Left hindlimb (tissue), 1 donor: ENCODE results near the gene SLC27A3.
A peak's percentile ranks its signal among the peaks of the same experiment; 100 is the strongest.

Experiments used
- DNase-seq: peaks from one replicate; pipeline ENCODE4 v3.0.0-alpha.2; 2018

Gene SLC27A3

DNA sequence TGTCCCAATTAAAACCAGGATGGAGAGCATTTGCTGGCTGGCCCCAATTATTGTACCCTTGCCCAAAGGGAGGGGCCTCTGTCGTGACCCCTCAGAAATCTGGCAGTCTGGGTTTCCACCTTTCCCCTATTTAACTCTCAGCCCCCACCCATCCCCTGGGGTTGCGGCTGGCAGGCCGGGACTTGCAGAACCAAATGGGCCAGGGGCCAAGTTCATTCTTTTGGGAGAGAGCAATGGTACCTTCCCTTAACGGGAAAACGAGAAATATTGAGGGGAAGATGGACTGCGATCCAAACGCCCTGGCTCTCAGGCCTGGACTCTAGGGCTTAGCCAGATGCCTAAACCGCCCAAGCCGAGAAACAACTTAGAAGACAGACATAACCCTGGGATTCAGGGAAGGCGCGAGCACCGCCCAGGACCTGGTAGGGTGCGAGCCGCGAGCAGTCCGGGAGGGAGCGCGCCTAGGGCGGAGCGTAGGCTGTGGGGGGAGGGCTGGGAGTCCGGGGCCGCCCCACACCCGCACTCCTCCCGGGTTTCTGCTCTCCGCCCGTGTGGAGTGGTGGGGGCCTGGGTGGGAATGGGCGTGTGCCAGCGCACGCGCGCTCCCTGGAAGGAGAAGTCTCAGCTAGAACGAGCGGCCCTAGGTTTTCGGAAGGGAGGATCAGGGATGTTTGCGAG is at the start of gene SLC27A3:
Gene SLC27A3, plus strand, starts transcription at position 628 of the 678 bp plus-strand sequence. CDS start 91 bp downstream, outside the sequence.
- DNase-seq = peak; percentile 91

GRCh38 chr1:153727463-153728304 is 47.5 kb upstream of the SLC27A3 start, which contains the start of gene INTS3:
Gene INTS3, plus strand, starts transcription at chr1:153728050. Its CDS starts 585 bp downstream, at chr1:153728635.
- DNase-seq = peak; percentile 100

DNA sequence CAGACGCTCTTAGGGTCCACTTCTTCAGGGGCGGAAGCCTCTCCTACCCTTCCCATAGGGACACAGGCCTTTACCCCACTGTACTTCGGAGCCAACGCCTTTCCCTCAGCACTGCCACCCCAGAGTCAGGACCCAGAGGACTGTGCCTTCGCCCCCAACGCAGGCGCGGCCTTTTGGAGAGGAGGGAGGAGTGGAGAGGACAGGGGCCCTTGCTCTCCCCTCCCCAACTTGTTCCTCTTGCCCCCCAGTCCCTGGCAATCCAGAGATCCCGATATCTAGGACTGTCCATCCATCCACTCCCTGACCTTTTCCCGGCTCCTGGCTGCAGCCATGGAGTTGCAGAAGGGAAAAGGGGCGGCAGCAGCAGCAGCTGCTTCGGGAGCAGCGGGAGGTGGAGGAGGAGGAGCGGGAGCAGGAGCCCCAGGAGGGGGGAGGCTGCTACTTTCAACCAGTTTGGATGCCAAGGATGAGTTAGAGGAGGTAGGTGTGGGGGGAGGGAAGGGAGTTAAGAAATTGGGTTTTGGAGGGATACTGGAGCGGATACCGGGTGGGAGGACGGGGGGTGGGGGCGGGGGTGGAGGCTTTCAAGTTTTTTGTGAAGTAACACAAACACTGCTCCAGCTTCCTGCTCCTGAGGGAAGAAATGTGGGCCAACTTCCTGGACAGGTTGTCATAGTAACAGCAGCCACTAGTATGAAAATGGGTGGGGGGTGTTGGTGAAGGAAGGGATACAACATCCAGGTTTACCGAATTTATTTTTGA is 46.7 kb upstream of the SLC27A3 start:
- DNase-seq = peak; percentile 74

DNA sequence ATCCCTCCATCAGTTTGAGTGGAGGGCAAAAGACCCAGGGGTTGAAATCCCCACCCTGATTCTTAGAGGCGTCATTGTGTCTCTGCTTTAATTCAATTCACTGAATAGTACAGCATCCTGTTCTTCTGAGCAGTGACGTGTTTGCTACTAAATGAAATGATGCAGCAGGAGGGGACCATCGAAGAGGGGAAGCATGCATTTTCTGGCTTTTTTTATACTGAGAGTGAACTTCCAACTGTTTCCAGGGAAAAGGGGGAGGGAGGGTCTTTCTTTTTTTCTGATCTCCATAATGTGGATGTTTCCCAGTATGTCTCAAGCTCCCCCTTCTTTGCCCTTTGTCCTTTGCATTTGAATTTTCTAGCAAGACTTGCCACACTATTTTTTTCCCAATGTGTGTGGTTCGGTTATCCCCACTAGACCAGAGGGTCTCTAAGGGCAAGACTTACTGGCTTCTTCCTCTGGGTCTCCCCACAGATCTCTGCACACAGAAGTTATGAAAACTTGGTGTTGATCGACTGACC is 44.7 kb upstream of the SLC27A3 start:
- no peak for DNase-seq

DNA sequence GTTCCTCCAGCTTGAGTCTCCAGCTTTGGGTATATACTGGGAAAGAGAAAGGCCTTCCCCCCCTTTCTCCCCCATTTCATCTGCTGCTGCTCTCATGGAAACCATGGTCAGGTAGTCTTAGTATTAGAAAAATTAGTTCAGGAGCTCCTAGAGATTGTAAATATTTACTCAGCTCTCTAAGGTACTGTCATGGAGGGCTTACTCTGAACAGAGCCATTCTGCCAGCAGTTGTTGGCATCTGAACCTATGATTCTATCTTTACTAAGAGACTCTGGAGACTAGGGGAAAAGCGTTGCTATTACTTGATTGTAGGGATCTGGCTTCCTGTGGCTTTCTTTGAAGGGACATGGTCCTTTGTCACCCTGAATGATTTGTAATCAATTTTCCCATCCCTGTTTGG is 41.2 kb upstream of the SLC27A3 start:
- DNase-seq = no peak

DNA sequence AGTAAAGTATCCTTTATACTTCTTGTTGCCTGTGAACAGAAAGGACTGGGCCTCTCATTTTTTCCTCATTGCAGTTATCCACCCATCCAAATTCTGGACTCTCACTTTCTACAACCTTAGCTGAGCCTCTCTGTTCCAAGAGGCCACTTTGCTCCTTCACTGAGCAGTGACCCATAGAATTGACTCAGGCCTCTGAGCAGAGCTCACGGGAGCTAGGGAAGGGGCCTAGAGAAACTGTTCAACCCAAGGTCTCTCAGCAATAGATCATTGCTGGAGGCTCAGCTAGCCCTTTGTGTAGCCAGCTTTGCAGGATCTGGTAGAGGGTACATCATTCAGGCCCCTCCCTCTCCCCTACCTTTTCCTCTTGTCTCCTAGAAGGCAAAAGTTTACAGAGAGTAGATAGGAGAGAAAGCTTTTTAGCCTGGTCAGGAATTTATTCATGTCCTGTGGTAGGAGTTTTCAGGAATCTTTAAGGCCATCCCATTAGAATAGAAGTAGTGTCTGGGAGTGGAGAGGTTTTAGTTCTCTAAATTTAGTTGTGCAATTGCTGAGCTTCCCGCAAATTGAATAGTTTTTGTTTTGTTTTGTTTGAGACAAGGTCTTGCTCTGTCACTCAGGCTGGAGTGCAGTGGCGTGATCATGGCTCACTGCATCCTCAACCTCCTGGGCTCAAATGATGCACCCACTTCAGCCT is 40.7 kb upstream of the SLC27A3 start:
- no peak for DNase-seq

DNA sequence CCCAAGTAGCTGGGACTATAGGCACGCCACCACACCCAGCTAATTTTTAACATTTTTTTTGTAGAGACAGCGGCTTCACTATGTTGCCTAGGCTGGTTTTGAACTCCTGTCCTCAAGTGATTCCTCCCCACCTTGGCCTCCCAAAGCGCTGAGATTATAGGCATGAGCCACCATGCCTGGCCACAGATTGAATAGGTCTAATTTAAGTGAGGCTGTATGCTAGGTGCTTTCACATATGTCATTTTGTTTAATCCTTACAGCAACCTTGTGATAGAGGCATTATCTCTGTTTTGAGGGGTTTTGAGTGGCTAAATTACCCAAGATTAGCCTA is 40.2 kb upstream of the SLC27A3 start:
- no peak for DNase-seq

- DNase-seq = no peak
These were observed 33.2 kb upstream of the SLC27A3 start for GRCh38 chr1:153741986-153742385.

DNA sequence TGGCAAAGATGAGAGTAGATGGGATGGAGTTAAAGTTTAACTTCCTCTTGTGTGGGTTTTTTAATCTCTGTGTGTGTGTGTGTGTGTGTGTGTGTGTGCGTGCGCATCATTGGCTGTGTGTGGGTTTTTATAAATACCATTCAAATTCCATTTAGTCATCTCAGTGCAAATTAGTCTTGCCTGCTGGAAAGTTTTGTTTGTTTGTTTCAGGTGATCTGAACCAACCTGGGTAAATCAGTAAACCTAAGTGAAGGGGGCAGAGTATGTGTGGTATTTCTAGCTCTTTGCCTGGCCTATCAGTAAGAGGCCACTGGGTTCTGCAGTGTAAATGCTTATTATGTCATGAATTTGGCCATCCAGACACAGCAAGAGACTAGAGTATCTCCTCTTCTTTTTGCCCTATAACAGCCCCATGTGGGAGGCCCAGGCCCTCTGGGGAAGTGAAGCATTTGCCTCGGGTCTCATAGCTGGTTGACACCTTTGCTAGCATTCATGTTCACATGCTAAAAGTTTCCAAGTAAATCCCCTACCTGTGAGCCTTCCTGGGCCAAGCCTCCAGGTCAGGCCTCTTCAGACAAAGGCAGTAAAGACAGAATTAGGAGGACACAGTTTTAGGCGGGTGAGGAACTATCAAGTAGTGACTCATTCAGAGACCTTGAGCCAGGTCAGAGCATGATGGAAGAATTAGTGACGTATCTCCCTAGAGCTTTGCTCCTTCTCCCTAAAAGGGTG is 32.6 kb upstream of the SLC27A3 start:
- no peak for DNase-seq

DNA sequence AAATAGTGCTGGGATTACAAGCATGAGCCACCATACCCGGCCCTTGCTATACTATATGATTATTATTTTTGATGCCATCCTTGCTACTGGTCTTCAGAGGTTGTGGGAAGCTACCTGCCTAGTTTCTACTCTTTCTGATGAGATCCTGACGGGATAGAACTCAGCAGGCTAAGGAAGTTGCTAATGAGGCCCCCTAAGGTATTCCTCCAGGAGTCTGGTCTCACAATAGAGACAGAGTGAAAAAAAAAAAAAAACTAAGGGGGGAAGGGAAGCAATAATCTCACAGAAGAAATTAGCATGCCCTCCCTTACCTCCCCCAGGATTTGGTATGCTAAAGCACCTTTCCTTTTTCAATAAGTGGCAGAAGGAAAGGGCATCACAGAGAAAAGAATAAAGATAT is 29.8 kb upstream of the SLC27A3 start:
- DNase-seq = no peak

- no peak for DNase-seq
These were observed 29.0 kb upstream of the SLC27A3 start for GRCh38 chr1:153746174-153746573.

DNA sequence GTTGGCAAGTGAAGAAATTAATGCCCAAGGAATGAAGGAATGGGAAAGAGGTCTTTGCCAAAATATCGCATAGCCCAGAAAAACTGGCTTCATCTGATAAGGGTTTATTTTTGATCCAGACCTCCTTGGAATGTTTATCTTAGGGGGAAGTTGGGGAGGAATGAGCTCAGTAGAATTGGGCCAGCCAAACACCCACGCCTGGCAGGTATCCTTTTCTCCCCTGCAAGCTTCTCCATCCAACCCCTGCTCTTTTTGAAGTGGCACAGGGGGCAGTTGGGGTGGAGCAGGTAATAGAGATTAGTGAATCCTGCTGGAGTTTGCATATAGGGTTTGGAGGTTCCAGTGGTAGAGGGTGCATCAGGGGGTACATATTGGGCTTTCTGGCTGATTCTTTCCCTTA is 26.3 kb upstream of the SLC27A3 start:
- DNase-seq = no peak

- DNase-seq = peak; percentile 78
These were observed 25.7 kb upstream of the SLC27A3 start for GRCh38 chr1:153749408-153750005.

GRCh38 chr1:153750026-153750995 is 24.9 kb upstream of the SLC27A3 start:
- DNase-seq = no peak

- DNase-seq = no peak
These were observed 23.1 kb upstream of the SLC27A3 start for GRCh38 chr1:153752072-153752471.

DNA sequence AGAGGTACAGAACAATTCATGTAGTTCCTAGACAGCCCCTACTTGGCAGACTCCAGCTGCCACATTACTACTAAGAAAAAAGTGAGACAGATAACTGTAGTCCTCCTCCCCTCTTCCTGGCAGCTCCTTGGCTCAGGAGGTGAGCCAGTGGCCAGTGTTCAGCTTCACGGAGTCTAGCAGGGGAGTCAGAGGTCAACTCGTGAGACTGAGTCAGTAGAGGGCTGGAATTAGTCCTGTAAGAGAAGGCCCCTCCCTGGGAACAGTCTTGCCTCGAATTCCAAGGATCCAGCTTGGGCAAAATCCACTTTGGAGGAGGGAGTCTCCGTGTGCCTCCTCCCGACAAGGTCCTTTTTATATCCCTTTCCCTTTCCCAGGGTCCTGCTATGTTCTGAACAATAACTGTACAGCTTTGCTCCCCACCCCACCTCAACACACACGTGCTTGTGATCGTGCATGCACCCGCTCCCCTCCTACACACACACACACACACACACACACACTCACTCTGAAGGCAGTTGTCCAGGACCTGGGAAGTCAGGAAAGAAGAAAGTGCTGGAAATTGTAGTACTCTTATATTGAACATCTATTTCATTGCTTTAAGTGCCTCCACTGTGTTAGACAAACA is 22.5 kb upstream of the SLC27A3 start:
- no peak for DNase-seq

DNA sequence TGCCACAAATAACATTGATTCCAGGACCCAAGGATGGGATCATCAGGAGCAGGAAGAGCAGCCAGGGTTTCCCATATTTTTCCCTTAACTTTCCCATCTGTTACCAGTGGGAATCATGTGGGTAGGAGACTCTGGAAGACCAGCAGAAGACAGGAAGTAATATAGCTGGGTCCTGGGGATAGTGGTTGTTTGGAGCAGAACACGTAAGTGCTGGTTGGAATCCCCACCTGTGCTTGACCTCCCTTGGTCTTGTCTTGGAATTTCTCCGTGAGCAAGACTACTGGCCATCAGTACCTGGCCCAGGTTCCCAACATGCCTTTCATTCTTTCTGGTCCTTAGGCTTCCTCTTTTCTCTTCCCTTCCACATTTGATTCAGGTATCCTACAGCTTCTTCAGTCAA is 20.9 kb upstream of the SLC27A3 start:
- no peak for DNase-seq

GRCh38 chr1:153760440-153760839 is 14.8 kb upstream of the SLC27A3 start:
- DNase-seq = no peak

GRCh38 chr1:153763365-153764225 is 11.6 kb upstream of the SLC27A3 start:
- DNase-seq = no peak
